T-cell (primary cell): ENCODE data around the gene STX1B. TPM values are rescaled to one million over a fixed set of nuclear protein-coding genes. Genes with fewer than 3 reads are reported as not detected.

ENCODE experiments used
- ATAC-seq, 4 experiments: fragments of 200-7000 bp in 3 of 4; fragments of 150-1000 bp in 1 of 4; cut with Tn5 transposase; replicated peaks in 1 of 4; 1 replicate in 3 of 4; 2 replicates in 1 of 4; pipeline ENCODE4 v1.10.0; 2021; ENCODE audit warnings: moderate library complexity in 3 of 4, mild to moderate bottlenecking in 2 of 4, moderate number of reproducible peaks in 1 of 4
- CTCF ChIA-PET, 2 donors: fragments of 300-600 bp; sonication (Branson Sonifier 250); formaldehyde crosslinking; loops; one replicate each; lab custom pipeline; 2022; ENCODE audit warnings: antibody characterized with exemption in 2 of 2; lab: Charles Lee
- POLR2A ChIA-PET, 2 donors: fragments of 300-600 bp; sonication (Branson Sonifier 250); formaldehyde crosslinking; loops; one replicate each; lab custom pipeline; 2022; ENCODE audit warnings: antibody characterized with exemption in 2 of 2; lab: Charles Lee
- DNase-seq, 35 experiments: peaks; one replicate each; pipeline versions ENCODE4 v3.0.0 to v3.0.0-alpha.2; 2013 to 2023
- H3K27ac ChIP-seq: one replicate; pipeline ENCODE4 v1.5.1; 2013; ENCODE audit warnings: low read length
- H3K27me3 ChIP-seq, 2 experiments: replicated peaks in 1 of 2; 1 replicate in 1 of 2; 2 replicates in 1 of 2; pipeline versions ENCODE4 v1.6.1 to v1.7.0; 2013; ENCODE audit warnings: low read length in 1 of 2, mixed read lengths in 1 of 2; ENCODE audit not compliant: control insufficient read depth in 2 of 2, insufficient read depth in 2 of 2; ENCODE audit errors: extremely low read depth in 1 of 2
- H3K36me3 ChIP-seq, 2 donors: 1 replicate in 1 of 2; 2 replicates in 1 of 2; pipeline versions ENCODE4 v1.6.1 to v1.7.0; 2013; ENCODE audit warnings: low read length in 1 of 2; ENCODE audit not compliant: control insufficient read depth in 2 of 2, insufficient read depth in 1 of 2; ENCODE audit errors: extremely low read depth in 1 of 2
- H3K4me1 ChIP-seq, 2 experiments: 1 replicate in 1 of 2; 2 replicates in 1 of 2; pipeline versions ENCODE4 v1.6.1 to v1.7.0; 2013; ENCODE audit warnings: low read length in 2 of 2, mixed read lengths in 1 of 2; ENCODE audit not compliant: insufficient read depth in 2 of 2, control insufficient read depth in 1 of 2; ENCODE audit errors: extremely low read depth in 1 of 2
- H3K4me3 ChIP-seq, 2 donors: 1 replicate in 1 of 2; 2 replicates in 1 of 2; pipeline versions ENCODE4 v1.5.1 to v1.7.0; 2013; ENCODE audit warnings: mild to moderate bottlenecking in 2 of 2, low read length in 1 of 2, moderate library complexity in 1 of 2; ENCODE audit not compliant: control insufficient read depth in 1 of 2; ENCODE audit errors: extremely low read depth in 1 of 2
- H3K9me3 ChIP-seq: 2 replicates; pipeline ENCODE4 v1.7.0; 2013
- H3K27ac Mint-ChIP-seq, 2 donors: one replicate each; pipeline ENCODE4 v1.8.0; 2020 to 2021; ENCODE audit warnings: mild to moderate bottlenecking in 2 of 2, mixed read lengths in 2 of 2
- H3K27me3 Mint-ChIP-seq, 2 donors: one replicate each; pipeline ENCODE4 v1.8.0; 2021 to 2022; ENCODE audit warnings: mixed read lengths in 2 of 2
- H3K36me3 Mint-ChIP-seq: one replicate; pipeline ENCODE4 v1.8.0; 2021; ENCODE audit warnings: mixed read lengths
- H3K4me1 Mint-ChIP-seq, 3 donors: one replicate each; pipeline ENCODE4 v1.8.0; 2020 to 2022; ENCODE audit warnings: mixed read lengths in 3 of 3, mild to moderate bottlenecking in 1 of 3
- H3K4me3 Mint-ChIP-seq, 3 donors: one replicate each; pipeline ENCODE4 v1.8.0; 2020 to 2022; ENCODE audit warnings: mild to moderate bottlenecking in 3 of 3, mixed read lengths in 3 of 3, moderate library complexity in 3 of 3
- H3K9me3 Mint-ChIP-seq, 3 donors: one replicate each; pipeline ENCODE4 v1.8.0; 2020 to 2022; ENCODE audit warnings: mixed read lengths in 3 of 3
- WGBS: methylation state at CpG from one replicate; pipeline ENCODE4 v1.1.5; 2013; ENCODE audit warnings: missing lambda C conversion rate; ENCODE audit not compliant: insufficient coverage; 5-methylcytosine and 5-hydroxymethylcytosine counted together
- total RNA-seq, 35 experiments: library from RNA in 6 of 35; stranded (reverse) in 6 of 35; fragments of 120-200 nt in 1 of 35; gene quantifications; one replicate each; pipeline versions ENCODE4 v1.2.1 to v1.2.4 and lab custom pipeline; 2013 to 2026

Gene STX1B
- total RNA-seq, 5 donors from 2014 or later (not counting 1 experiment from before 2014, with no cell fraction given) = 2.3 to 3.9 (median 3.4) TPM

DNA sequence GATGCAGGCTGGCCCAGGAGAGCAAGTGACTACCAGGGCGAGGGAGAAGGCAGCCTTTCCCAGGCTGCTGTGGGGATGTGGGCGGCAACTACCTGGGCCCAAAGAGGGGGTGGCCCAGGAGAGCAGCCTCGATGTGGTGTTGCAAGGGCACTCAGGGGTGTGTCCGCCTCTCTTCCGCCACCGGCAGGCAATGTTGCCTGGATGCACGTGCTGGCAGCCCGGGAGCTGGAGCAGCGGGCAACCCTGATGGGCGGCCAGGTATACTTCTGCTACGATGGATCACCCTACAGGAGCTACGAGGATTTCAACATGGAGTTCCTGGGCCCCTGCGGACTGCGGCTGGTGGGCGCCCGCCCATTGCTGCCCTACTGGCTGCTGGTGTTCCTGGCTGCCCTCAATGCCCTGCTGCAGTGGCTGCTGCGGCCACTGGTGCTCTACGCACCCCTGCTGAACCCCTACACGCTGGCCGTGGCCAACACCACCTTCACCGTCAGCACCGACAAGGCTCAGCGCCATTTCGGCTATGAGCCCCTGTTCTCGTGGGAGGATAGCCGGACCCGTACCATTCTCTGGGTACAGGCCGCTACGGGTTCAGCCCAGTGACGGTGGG is 22.8 kb downstream of the STX1B start:
- 94% methylated on average over 30 of the region's 30 CpGs for WGBS

DNA sequence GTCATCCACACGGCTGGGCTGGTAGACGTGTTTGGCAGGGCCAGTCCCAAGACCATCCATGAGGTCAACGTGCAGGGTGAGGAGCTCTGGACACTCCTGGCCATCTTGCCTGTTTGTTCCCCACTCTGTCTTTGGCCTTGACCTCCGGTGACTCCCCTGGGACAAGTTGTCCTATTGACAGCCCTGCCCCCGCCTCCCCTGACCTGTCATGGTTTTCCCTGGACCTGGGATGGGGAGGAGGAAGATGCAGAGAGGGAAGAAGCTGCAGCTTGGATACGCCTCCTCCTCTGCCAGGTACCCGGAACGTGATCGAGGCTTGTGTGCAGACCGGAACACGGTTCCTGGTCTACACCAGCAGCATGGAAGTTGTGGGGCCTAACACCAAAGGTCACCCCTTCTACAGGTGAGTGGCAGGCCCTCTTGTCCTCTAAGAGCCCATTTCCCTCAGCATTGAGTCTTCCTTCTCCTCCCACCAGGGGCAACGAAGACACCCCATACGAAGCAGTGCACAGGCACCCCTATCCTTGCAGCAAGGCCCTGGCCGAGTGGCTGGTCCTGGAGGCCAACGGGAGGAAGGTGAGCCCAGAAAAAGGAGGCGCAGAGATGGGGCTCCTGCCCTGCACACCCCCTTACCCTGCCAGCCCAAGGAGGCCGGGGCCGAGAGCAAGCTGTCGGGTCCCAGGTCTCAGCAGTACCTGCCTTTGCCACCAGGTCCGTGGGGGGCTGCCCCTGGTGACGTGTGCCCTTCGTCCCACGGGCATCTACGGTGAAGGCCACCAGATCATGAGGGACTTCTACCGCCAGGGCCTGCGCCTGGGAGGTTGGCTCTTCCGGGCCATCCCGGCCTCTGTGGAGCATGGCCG is 24.1 kb downstream of the STX1B start:
- Histone ChIP-seq H3K36me3 (peaks cover 11 to 18% of the 10 kb centered on the region in 2 donors), H3K4me1 (peaks cover 0 to 9% of the 10 kb centered on the region in 2 experiments), H3K4me3 (no peak overlapping the region), H3K9me3 (no peaks in the 10 kb centered on the region), H3K27me3 (peaks cover 0 to 5% of the 10 kb centered on the region in 2 experiments), H3K27ac (no peak overlapping the region)
- POLR2A ChIA-PET = no interaction called here
- Mint-ChIP-seq H3K9me3 (no peaks in the 10 kb centered on the region), H3K4me1 (peaks cover 0 to 1% (median 0%) of the 10 kb centered on the region in 3 donors), H3K4me3 (no peak overlapping the region), H3K27ac (no peak overlapping the region), H3K27me3 (peaks cover 0 to 1% of the 10 kb centered on the region in 2 donors), H3K36me3 (peaks cover 10% of the 10 kb centered on the region)
- CTCF ChIA-PET = interaction anchor here in 1 of 2 donors (0.6 to 3.6 kb wide), 2 partner anchors 156 to 887 kb away, joined by 3 to 19 read pairs; partner anchors contain the start of gene ZNF267
- WGBS = 95% methylated on average over 28 of the region's 29 CpGs
- DNase-seq (no peak), ATAC-seq (no peak)

More for the DNA sequence above, 22.8 kb downstream of the STX1B start:
- peaks cover 7% of the 10 kb centered on the region for H3K36me3 Mint-ChIP-seq
- Histone ChIP-seq H3K27ac (no peak overlapping the region), H3K4me3 (no peak overlapping the region), H3K4me1 (peaks cover 0 to 9% of the 10 kb centered on the region in 2 experiments), H3K27me3 (peaks cover 0 to 5% of the 10 kb centered on the region in 2 experiments), H3K9me3 (no peaks in the 10 kb centered on the region), H3K36me3 (peaks cover 9 to 12% of the 10 kb centered on the region in 2 donors)
- peaks cover 0 to 1% (median 0%) of the 10 kb centered on the region in 3 donors for H3K4me1 Mint-ChIP-seq
- POLR2A ChIA-PET = no interaction called here
- no peak overlapping the region for H3K4me3 Mint-ChIP-seq
- DNase-seq (no peak), ATAC-seq (no peak)
- CTCF ChIA-PET = no interaction called here
- H3K27me3 Mint-ChIP-seq = peaks cover 0 to 1% of the 10 kb centered on the region in 2 donors
- H3K27ac Mint-ChIP-seq = no peak overlapping the region
- H3K9me3 Mint-ChIP-seq = no peaks in the 10 kb centered on the region

DNA sequence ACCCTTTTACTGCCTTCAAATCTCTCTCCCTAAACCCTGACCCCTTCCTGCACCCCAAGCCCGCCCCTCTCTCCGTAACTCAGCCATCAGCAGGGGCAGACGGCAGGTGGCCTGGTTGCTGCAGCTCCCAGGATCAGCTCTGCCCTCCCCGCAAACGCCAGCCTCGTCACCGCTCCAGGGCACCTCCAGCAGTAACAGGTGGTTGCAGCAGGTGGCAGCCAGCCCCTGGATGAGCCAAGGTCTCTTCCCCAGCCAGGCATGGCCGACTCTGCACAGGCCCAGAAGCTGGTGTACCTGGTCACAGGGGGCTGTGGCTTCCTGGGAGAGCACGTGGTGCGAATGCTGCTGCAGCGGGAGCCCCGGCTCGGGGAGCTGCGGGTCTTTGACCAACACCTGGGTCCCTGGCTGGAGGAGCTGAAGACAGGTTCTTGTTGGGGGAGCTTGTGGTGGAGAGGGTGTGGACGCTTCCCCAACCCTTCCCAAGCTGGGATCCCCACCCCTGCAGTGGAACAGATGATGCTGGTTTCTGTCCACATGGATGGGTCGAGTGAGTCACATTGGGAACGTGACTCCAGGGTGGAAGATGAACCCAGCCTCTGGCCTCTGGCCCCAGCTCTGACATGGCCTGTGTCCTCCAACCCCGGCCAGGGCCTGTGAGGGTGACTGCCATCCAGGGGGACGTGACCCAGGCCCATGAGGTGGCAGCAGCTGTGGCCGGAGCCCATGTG is 24.9 kb downstream of the STX1B start:
- peaks cover 0 to 1% (median 0%) of the 10 kb centered on the region in 3 donors for H3K4me1 Mint-ChIP-seq
- no peaks in the 10 kb centered on the region for H3K27me3 Mint-ChIP-seq
- DNase-seq (no peak), ATAC-seq (peak in 2 of 4 experiments; percentile 17 to 21)
- Histone ChIP-seq H3K27ac (no peak overlapping the region), H3K36me3 (peaks cover 16 to 24% of the 10 kb centered on the region in 2 donors), H3K9me3 (no peaks in the 10 kb centered on the region), H3K27me3 (peaks cover 0 to 5% of the 10 kb centered on the region in 2 experiments), H3K4me1 (peaks cover 0 to 9% of the 10 kb centered on the region in 2 experiments), H3K4me3 (no peak overlapping the region)
- POLR2A ChIA-PET = no interaction called here
- H3K4me3 Mint-ChIP-seq = no peak overlapping the region
- H3K36me3 Mint-ChIP-seq = peaks cover 13% of the 10 kb centered on the region
- H3K27ac Mint-ChIP-seq = no peak overlapping the region
- CTCF ChIA-PET = interaction anchor here (0.6 to 3.6 kb wide), 4 partner anchors 157 to 888 kb away, joined by 3 to 19 read pairs (median 7); partner anchors contain the start of gene ZNF267 (in 1 of the 2)
- no peaks in the 10 kb centered on the region for H3K9me3 Mint-ChIP-seq
- WGBS = 87% methylated on average over 15 of the region's 20 CpGs

DNA sequence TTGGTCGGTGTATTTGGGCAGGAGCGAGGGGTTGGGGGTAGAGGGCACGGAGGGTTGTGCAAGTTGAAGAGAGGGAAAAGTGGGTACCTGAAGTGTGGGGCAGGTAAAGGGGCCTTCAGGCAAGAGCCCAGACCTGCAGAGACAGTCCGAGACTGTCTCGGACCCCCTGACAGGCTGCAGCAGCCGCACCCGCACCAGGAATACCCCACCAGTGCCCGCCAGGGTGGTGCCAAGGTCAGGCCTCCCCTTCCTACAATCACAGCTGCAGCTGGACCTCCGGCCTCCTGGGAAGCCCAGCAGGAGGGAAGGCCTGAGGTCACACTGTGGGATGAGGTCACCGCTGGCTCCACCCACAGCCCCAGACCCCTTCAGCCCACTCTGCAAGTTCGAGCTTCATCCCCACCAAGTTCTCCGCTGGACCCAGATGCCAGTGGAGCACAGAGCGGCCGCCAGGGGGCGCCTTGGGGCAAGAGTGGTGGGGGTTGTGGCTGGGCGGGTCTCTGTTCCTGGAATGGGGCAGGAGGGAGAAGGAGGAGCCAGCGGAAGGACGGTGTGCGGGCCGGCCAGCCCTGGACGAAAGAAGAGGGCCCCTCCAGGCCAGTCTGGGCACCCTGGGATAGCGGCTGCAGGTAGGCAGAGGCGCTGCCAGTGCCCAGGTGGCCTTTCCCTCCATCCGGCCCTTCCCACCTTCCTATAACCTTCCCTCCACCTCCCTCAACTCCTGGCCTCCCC is 25.6 kb downstream of the STX1B start, which contains the start of gene HSD3B7:
TSS of gene HSD3B7 (plus strand) at position 539 of the 732 bp plus-strand sequence. CDS start 452 bp downstream, outside the sequence.
- Mint-ChIP-seq H3K4me1 (peaks cover 0 to 1% (median 0%) of the 10 kb centered on the region in 3 donors), H3K27ac (no peak within 1 kb of the TSS), H3K9me3 (no peaks in the 10 kb centered on the region), H3K36me3 (peaks cover 13% of the 10 kb centered on the region), H3K27me3 (no peaks in the 10 kb centered on the region), H3K4me3 (no peak within 1 kb of the TSS)
- Histone ChIP-seq H3K9me3 (no peaks in the 10 kb centered on the region), H3K36me3 (peaks cover 16 to 32% of the 10 kb centered on the region in 2 donors), H3K4me3 (no peak within 1 kb of the TSS), H3K27ac (no peak within 1 kb of the TSS), H3K27me3 (no peaks in the 10 kb centered on the region), H3K4me1 (peaks cover 0 to 9% of the 10 kb centered on the region in 2 experiments)
- WGBS = 54% methylated on average over 18 of the region's 24 CpGs
- ATAC-seq (peak; percentile 70 to 80 (median 77)), DNase-seq (peak; percentile 25 to 83 (median 70))
- CTCF ChIA-PET = interaction anchor here (0.6 to 3.6 kb wide), 8 partner anchors 92 to 745 kb away, joined by 3 to 19 read pairs (median 5); no protein-coding TSS in a partner anchor
- POLR2A ChIA-PET = interaction anchor here in 1 of 2 donors (0.6 kb wide), 1 partner anchor 24 kb away, joined by 3 read pairs; no protein-coding TSS in a partner anchor

DNA sequence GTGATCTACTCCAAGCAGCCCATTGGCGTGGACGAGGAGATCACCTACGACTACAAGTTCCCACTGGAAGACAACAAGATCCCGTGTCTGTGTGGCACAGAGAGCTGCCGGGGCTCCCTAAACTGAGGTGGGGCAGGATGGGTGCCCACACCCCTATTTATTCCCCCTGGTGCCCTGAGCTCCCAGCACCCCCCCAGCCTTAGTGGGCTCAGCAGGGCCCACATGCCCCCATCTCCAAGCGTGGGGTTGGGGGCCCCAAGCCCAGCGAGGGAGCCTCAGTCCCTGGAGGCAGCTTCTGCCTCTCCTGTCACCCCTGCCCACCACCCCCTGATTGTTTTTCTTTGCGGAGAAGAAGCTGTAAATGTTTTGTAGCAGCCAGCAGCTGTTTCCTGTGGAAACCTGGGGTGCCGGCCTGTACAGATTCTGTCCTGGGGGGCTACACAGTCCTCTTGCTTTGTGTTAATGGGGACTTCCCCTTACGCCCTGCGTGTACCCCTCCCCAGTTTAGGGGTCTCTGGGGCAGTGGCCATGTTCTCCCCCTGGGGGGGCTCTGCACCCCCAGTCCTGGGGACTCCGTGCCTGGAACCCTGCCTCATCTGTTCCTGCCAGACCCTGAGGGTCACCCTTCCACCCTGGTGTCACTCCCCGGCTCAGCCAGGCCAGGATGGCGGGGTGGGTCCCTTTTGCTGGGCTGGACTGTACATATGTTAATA is 26.4 kb downstream of the STX1B start:
- no peaks in the 10 kb centered on the region for H3K27me3 ChIP-seq
- DNase-seq (no peak), ATAC-seq (no peak)
- no peak overlapping the region for H3K27ac ChIP-seq
- H3K9me3 ChIP-seq = no peaks in the 10 kb centered on the region
- ChIA-PET POLR2A (interaction anchor here in 1 of 2 donors (0.6 kb wide), 1 partner anchor 23 kb away, joined by 3 read pairs; no protein-coding TSS in a partner anchor), CTCF (interaction anchor here (0.6 to 3.6 kb wide), 8 partner anchors 92 to 746 kb away, joined by 3 to 19 read pairs (median 5); no protein-coding TSS in a partner anchor)
- no peaks in the 10 kb centered on the region for H3K9me3 Mint-ChIP-seq
- H3K4me1 ChIP-seq = peaks cover 0 to 9% of the 10 kb centered on the region in 2 experiments
- H3K36me3 Mint-ChIP-seq = peaks cover 13% of the 10 kb centered on the region
- 82% methylated on average over 9 of the region's 14 CpGs for WGBS
- no peaks in the 10 kb centered on the region for H3K27me3 Mint-ChIP-seq
- no peak overlapping the region for H3K4me3 ChIP-seq
- no peak overlapping the region for H3K27ac Mint-ChIP-seq
- peaks cover 21 to 32% of the 10 kb centered on the region in 2 donors for H3K36me3 ChIP-seq
- H3K4me3 Mint-ChIP-seq = no peak overlapping the region
- peaks cover 0 to 1% (median 0%) of the 10 kb centered on the region in 3 donors for H3K4me1 Mint-ChIP-seq
